Omental fat pad (tissue), 4 donors: ENCODE data around the gene PPP2R5D. TPM values are rescaled to one million over a fixed set of nuclear protein-coding genes. Genes with fewer than 3 reads are reported as not detected.

Experiments used
- ATAC-seq: fragments of 150-250 bp; one replicate; pipeline ENCODE4 v1.9.1; 2016; ENCODE audit warnings: mild to moderate bottlenecking, moderate library complexity; ENCODE audit not compliant: low FRiP score
- DNase-seq: peaks from one replicate; pipeline ENCODE4 v3.0.0-alpha.2; 2019; ENCODE audit warnings: low spot score
- CTCF ChIP-seq, 3 donors: fragments of 450-650 bp; IDR thresholded peaks; one replicate each; pipeline ENCODE4 v1.5.1; 2016 to 2017; ENCODE audit warnings: antibody characterized with exemption in 3 of 3, mild to moderate bottlenecking in 3 of 3, moderate library complexity in 2 of 3
- total RNA-seq, 4 donors: library from RNA; depleted of rRNA; stranded (reverse); fragments of >200 nt; gene quantifications; one replicate each; pipeline ENCODE4 v1.1.0, GENCODE V29; 2016

Gene PPP2R5D
- total RNA-seq, 4 donors from 2014 or later = 18.0 to 41.5 (median 37.4) TPM

GRCh38 chr6:43026365-43026764 is 42.0 kb downstream of the PPP2R5D start:
- no peak for TF ChIP-seq CTCF (IDR thresholded peaks at IDR 0.05)

GRCh38 chr6:43029120-43029519 is 44.8 kb downstream of the PPP2R5D start:
- no peak for ATAC-seq
- no peak for TF ChIP-seq CTCF (IDR thresholded peaks at IDR 0.05)
- no peak for DNase-seq

More at GRCh38 chr6:43026365-43026764, 42.0 kb downstream of the PPP2R5D start:
- ATAC-seq (no peak), DNase-seq (no peak)

- DNase-seq (no peak), ATAC-seq (no peak)
- no peak for TF ChIP-seq CTCF (IDR thresholded peaks at IDR 0.05)
Observed at GRCh38 chr6:43032326-43032725, 48.0 kb downstream of the PPP2R5D start.

- no peak for ATAC-seq
- no peak for DNase-seq
- TF ChIP-seq CTCF (IDR thresholded peaks at IDR 0.05) = no peak
Observed at GRCh38 chr6:43033496-43034189, 49.3 kb downstream of the PPP2R5D start.

GRCh38 chr6:43034190-43034525 is 49.8 kb downstream of the PPP2R5D start:
- no peak for TF ChIP-seq CTCF (IDR thresholded peaks at IDR 0.05)
- DNase-seq = no peak
- ATAC-seq = no peak

- TF ChIP-seq CTCF (IDR thresholded peaks at IDR 0.05) = no peak
- ATAC-seq = no peak
- no peak for DNase-seq
Observed at GRCh38 chr6:43035495-43036194, 51.3 kb downstream of the PPP2R5D start.

- ATAC-seq (no peak), DNase-seq (no peak)
- TF ChIP-seq CTCF (IDR thresholded peaks at IDR 0.05) = no peak
Observed at GRCh38 chr6:43036712-43037111, 52.3 kb downstream of the PPP2R5D start.
